ENCODE measurements around the gene CROCC2.
A peak's percentile ranks its signal among the peaks of the same experiment; 100 is the strongest.

The CROCC2 gene

DNA sequence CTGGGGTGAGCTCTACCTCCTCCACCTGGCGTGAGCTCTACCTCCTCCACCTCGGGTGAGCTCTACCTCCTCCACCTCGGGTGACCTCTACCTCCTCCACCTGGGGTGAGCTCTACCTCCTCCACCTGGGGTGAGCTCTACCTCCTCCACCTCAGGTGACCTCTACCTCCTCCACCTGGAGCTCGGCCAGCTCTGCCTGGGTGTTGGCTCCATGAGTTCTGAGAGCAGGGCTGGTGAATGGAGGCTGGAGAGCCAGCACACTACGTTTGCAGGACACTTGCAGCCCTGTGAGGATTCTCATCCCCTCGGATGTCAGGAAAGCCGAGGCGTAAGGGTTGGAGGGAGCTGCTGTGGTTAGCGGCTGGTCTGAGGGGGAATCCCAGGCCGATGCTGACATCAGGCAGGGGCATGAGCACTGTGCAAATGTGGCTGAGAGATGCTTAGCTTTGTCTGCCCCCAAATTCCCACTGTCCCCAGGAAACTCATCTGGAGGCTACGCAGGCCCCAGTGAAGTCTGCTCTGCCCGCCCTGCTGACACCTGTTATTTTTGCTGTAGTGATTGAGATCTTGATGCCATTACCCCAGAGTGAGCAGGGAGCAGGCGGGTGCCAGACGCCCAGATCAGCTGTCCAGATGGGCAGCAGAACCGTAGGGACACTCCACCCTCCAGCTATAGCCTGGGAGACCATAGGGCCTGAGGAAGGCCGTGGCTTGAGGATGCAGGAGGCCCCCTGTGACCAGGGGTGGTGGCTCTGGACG, 3.3 kb downstream of the CROCC2 start:
- H3K27ac ChIP-seq (ENCODE audit: insufficient read depth, low read length, poor library complexity, severe bottlenecking): no peak overlapping the region
- H3K9me3 ChIP-seq (ENCODE audit: control insufficient read depth, low read length): no peaks in the 10 kb centered on the region
- peaks cover 5% of the 10 kb centered on the region for H3K27me3 ChIP-seq (replicated peaks; ENCODE audit: control insufficient read depth, insufficient read depth, low read length, poor library complexity, severe bottlenecking)
- DNase-seq: no peak
- no peak overlapping the region for H3K4me3 ChIP-seq (ENCODE audit: insufficient read depth, low read depth, low read length, poor library complexity, severe bottlenecking)
- H3K4me1 ChIP-seq (ENCODE audit: control insufficient read depth, insufficient read depth, low read length, poor library complexity, severe bottlenecking): peaks cover 2% of the 10 kb centered on the region
- no peaks in the 10 kb centered on the region for H3K36me3 ChIP-seq (ENCODE audit: control insufficient read depth, insufficient read depth, low read length)

DNA sequence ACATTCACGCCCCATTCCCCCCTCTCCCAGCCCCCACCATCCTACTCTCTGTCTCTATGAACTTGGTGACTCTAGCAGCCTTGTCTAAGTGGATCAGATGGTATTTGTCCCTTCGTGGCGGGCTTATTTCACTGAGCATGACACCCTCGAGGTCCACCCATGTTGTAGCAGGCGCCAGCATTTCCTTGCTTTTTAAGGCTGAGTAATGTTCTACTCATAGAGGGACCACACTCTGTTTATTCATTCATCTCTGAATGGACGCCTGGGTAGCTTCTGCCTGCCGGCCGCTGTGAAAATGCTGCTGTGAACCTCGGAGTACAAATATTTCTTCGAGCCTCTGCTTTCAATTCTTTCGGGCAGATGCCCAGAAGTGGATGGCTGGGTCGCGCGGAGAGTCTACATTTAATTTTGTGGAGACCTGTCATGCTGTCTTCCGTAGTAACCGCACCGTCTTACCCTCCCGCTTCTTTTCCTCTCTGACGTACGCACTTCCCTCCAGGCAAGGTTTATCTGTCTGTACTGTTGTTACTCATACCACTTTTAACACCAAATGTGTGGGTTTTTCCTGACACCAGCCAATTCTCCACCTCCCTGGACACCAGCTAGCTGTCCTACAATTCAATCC, 5.6 kb downstream of the CROCC2 start:
- H3K4me3 ChIP-seq (ENCODE audit: insufficient read depth, low read depth, low read length, poor library complexity, severe bottlenecking): no peak overlapping the region
- H3K9me3 ChIP-seq (ENCODE audit: control insufficient read depth, low read length): no peaks in the 10 kb centered on the region
- H3K36me3 ChIP-seq (ENCODE audit: control insufficient read depth, insufficient read depth, low read length): no peaks in the 10 kb centered on the region
- H3K4me1 ChIP-seq (ENCODE audit: control insufficient read depth, insufficient read depth, low read length, poor library complexity, severe bottlenecking): peaks cover 8% of the 10 kb centered on the region
- peaks cover 20% of the 10 kb centered on the region for H3K27me3 ChIP-seq (replicated peaks; ENCODE audit: control insufficient read depth, insufficient read depth, low read length, poor library complexity, severe bottlenecking)
- no peak overlapping the region for H3K27ac ChIP-seq (ENCODE audit: insufficient read depth, low read length, poor library complexity, severe bottlenecking)
- no peak for DNase-seq

DNA sequence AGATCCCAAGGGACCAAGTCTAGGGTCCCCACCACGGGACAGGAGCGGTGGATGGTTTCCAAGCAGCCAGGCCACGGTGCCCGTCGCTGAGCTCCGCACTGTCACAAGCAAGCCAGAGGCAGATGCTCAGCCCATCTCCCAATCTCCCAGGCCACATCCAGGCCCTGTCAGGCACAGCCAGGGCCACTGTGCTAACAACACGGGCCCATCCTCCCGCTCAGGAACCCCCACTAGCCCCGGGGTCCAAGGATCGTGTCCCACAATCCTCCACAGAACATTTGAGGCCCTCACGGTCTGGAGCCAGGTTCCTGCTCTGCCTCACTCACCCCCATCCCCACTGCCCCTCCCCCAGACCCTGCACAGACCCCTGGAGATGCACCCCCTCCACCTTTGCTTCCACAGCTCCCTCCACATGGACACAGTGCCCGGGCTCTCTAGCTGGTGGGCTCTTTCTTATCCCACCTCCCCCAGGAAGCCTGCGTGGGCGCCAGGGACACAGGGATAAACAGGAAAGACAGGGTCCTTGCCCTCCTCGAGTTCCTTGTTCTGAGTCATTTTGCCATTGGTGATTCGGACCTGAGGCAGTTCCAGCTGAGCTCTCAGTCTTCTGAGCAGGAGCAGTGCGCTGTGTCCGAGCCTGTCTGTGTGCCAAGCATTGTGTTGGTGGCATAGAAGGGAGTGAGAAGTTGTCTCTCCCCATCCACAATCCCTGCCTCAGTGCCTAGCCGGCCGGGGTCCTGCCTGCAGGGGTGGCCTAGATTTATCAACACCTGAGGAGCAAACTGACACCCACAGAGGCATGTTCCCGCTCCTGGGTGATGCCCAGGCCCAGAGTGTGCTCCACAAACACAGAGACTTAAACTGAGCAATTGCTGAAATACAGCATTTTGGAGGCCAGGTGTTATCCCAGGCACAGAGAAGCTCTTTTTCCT, 7.0 kb downstream of the CROCC2 start:
- Histone ChIP-seq H3K27me3 (replicated peaks; ENCODE audit: control insufficient read depth, insufficient read depth, low read length, poor library complexity, severe bottlenecking) (peaks cover 20% of the 10 kb centered on the region), H3K4me3 (ENCODE audit: insufficient read depth, low read depth, low read length, poor library complexity, severe bottlenecking) (no peak overlapping the region), H3K4me1 (ENCODE audit: control insufficient read depth, insufficient read depth, low read length, poor library complexity, severe bottlenecking) (peaks cover 8% of the 10 kb centered on the region), H3K9me3 (ENCODE audit: control insufficient read depth, low read length) (no peaks in the 10 kb centered on the region), H3K27ac (ENCODE audit: insufficient read depth, low read length, poor library complexity, severe bottlenecking) (no peak overlapping the region), H3K36me3 (ENCODE audit: control insufficient read depth, insufficient read depth, low read length) (no peaks in the 10 kb centered on the region)
- no peak for DNase-seq

DNA sequence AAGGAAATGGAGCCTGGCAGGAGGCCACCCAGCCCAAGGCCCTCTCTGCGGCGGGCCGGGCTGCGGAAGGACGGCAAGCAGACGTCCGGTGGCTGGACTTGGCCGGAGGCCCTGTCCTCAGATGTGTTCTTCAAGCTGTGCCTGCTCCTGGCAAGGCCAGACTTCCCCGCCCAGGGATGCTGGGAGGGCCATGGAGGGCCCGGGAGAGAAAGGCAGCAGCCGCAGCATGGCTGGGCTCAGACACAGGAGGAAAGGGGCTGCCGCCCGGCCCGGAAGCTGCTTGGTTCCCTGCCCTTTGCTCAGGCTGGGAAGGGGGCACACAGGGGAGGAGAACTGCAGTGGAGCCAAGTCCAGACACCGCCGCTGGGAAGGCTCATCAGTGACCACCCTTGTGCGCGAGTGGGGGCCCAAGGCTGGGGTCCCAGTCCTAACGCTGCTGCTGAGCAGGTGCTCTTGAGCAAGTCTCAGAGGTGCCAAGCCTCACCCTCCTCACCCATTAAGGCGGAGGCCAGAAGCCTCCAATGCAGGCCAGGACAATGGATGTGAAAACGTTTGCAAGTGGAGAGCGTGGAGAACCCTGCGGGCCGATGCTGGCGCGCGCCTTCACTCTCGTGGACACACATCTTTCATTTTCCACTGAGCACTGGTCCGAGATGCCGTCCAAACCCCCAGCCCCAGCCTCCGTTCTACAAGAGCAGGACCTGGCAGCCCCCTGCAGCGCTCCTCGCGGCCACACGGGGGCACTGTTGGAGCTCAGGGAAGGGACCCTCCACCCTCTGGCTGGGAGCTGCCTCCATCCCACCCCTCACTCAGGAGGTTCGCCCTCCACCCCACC, 7.9 kb downstream of the CROCC2 start:
- DNase-seq: peak; percentile 17 to 30 (median 27)
- Histone ChIP-seq H3K36me3 (ENCODE audit: control insufficient read depth, insufficient read depth, low read length) (no peaks in the 10 kb centered on the region), H3K4me1 (ENCODE audit: control insufficient read depth, insufficient read depth, low read length, poor library complexity, severe bottlenecking) (peaks cover 8% of the 10 kb centered on the region), H3K27ac (ENCODE audit: insufficient read depth, low read length, poor library complexity, severe bottlenecking) (no peak overlapping the region), H3K4me3 (ENCODE audit: insufficient read depth, low read depth, low read length, poor library complexity, severe bottlenecking) (no peak overlapping the region), H3K27me3 (replicated peaks; ENCODE audit: control insufficient read depth, insufficient read depth, low read length, poor library complexity, severe bottlenecking) (peaks cover 20% of the 10 kb centered on the region), H3K9me3 (ENCODE audit: control insufficient read depth, low read length) (no peaks in the 10 kb centered on the region)

DNA sequence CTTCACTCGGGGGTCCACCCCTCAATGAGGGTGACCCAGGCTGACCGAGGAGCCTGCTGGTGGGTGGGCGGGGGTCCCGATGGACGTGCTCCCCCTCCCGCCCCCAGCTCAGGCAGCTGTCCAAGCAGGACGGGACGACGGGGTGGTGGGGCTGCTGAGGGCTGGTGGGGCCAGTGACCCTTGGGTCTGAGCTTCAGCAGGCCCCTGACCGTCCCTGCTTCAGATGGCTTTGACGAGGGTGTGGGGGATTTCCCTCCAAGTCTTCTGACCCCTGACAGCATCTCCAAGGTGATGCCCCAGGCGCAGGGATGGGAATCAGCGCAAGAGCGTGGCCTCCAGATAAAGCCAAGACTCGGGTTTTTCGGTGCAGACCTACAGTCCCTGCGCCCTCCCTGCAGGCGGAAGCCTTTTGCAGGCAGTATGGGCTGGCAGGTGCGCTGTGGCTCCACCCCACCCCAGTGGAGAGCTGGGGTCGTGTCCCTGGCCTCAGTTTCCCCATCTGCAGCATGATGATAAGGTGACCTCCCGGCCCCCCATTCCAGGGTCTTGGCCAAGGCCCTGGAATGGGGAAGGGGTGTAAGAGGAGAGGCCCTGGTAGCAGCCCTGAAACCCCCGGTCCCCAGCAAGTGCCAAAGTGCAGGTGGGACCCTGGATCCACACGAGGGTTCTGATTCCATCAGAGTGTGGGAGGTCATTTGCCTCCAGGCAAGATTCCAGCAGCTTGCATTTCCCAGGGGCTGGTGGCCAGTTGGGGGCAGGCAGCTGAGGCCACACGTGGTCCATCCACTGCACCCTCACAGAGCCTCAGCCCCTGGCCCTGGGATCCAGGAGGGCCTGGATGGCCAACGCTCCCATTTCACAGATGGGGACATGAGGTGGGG, 8.7 kb downstream of the CROCC2 start:
- Histone ChIP-seq H3K36me3 (ENCODE audit: control insufficient read depth, insufficient read depth, low read length) (no peaks in the 10 kb centered on the region), H3K27ac (ENCODE audit: insufficient read depth, low read length, poor library complexity, severe bottlenecking) (no peak overlapping the region), H3K4me1 (ENCODE audit: control insufficient read depth, insufficient read depth, low read length, poor library complexity, severe bottlenecking) (peaks cover 8% of the 10 kb centered on the region), H3K9me3 (ENCODE audit: control insufficient read depth, low read length) (no peaks in the 10 kb centered on the region), H3K4me3 (ENCODE audit: insufficient read depth, low read depth, low read length, poor library complexity, severe bottlenecking) (no peak overlapping the region), H3K27me3 (replicated peaks; ENCODE audit: control insufficient read depth, insufficient read depth, low read length, poor library complexity, severe bottlenecking) (peaks cover 20% of the 10 kb centered on the region)
- no peak for DNase-seq

DNA sequence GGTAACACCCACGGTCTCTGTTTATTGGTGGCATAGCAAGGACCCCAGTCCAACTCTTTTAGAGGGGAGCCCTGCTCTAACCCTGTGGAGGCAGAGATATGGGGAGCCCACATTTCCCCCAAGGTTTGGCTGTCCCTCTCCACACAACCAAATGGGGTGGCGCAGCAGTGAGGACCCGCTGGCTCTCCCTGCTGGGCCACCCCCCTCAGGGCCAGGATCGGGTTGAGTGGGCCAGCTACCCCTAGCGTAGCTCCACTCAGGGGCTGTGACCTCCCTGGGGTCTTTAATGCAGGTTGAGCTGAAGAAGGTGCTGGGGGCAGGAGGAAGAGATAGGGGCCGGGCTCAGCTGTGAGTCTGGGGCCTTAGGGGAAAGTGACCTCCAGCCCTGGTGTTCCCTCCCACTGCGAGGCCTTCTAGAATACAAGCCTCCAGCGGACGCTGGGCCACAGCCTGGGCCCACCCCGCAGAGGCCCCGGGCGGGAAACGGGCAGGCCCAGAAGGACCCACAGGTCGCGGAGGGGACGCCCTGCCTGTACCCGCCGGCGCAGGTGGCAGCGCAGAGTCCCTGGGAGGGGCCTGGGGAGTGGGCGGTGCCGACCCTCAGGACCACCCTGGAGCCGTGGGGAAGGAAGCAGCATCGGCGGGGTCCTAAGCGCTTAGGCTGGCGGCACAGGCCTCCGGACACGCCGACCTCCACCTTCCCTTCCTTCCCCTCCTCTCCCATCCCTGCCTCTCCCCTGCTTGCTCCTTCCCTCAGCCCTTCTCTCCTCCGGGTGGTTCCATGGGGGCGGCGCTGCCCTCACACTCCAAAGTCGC, 9.6 kb downstream of the CROCC2 start:
- no peaks in the 10 kb centered on the region for H3K36me3 ChIP-seq (ENCODE audit: control insufficient read depth, insufficient read depth, low read length)
- H3K9me3 ChIP-seq (ENCODE audit: control insufficient read depth, low read length): no peaks in the 10 kb centered on the region
- DNase-seq: no peak
- H3K4me1 ChIP-seq (ENCODE audit: control insufficient read depth, insufficient read depth, low read length, poor library complexity, severe bottlenecking): peaks cover 8% of the 10 kb centered on the region
- no peak overlapping the region for H3K4me3 ChIP-seq (ENCODE audit: insufficient read depth, low read depth, low read length, poor library complexity, severe bottlenecking)
- no peak overlapping the region for H3K27ac ChIP-seq (ENCODE audit: insufficient read depth, low read length, poor library complexity, severe bottlenecking)
- peaks cover 20% of the 10 kb centered on the region for H3K27me3 ChIP-seq (replicated peaks; ENCODE audit: control insufficient read depth, insufficient read depth, low read length, poor library complexity, severe bottlenecking)

DNA sequence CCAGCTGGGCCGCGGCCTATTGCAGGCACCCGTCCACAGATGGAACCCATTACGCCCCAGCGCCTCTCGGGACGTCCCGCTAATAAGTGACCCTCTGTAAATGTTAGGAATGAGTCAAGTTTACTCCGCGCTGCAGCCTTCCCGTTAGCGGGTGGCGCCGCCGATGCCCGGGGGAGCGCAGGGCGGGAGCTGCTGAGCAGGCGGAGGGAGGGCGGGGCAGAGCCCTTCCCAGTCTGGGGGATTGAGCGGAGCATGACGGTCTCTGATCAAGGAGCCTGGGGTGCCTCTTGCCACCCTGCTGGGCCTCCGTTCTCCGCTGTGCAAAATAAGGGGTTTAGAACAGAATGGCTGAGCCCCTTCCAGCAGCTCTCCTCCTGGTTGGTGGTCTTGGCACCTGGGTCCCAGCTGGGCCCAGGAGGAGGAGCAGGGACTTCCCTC, 10.5 kb downstream of the CROCC2 start:
- Histone ChIP-seq H3K36me3 (ENCODE audit: control insufficient read depth, insufficient read depth, low read length) (no peaks in the 10 kb centered on the region), H3K27ac (ENCODE audit: insufficient read depth, low read length, poor library complexity, severe bottlenecking) (no peak overlapping the region), H3K4me3 (ENCODE audit: insufficient read depth, low read depth, low read length, poor library complexity, severe bottlenecking) (no peak overlapping the region), H3K4me1 (ENCODE audit: control insufficient read depth, insufficient read depth, low read length, poor library complexity, severe bottlenecking) (peaks cover 8% of the 10 kb centered on the region), H3K9me3 (ENCODE audit: control insufficient read depth, low read length) (no peaks in the 10 kb centered on the region), H3K27me3 (replicated peaks; ENCODE audit: control insufficient read depth, insufficient read depth, low read length, poor library complexity, severe bottlenecking) (peaks cover 20% of the 10 kb centered on the region)
- no peak for DNase-seq

DNA sequence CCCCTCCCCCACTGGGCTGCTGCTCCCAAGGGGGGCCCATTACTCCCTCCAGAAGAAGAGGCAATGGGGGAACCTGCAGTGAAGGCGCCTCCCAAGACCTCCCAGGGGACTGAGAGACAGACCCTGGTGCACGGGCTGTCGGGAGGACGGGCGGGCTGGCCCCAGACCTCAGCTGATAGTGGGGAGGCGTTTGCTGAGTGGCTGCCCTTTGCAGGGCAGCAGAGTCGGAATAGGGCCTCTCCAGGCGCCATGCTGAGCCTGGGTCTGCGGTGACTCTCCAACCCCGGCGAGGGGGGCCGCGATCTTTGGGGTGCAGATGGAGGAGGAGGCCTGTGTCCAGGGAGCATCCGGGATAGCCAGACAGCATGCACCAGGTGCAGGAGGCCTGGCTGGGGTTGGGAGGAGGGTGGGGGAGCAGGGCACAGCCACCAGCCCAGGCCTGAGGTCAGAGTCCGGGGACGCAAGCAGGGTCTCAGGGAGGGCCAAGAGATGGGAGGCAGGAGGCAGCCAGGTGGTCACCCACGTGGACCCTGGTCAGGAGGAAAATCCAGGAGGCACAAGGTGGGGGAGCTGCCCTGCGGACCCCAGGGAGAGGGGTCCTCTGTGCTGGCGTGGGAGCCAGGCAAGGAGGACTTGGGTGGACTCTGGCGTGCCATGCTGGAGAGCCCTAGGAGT, 11.0 kb downstream of the CROCC2 start:
- Histone ChIP-seq H3K4me1 (ENCODE audit: control insufficient read depth, insufficient read depth, low read length, poor library complexity, severe bottlenecking) (peaks cover 8% of the 10 kb centered on the region), H3K4me3 (ENCODE audit: insufficient read depth, low read depth, low read length, poor library complexity, severe bottlenecking) (no peak overlapping the region), H3K9me3 (ENCODE audit: control insufficient read depth, low read length) (no peaks in the 10 kb centered on the region), H3K36me3 (ENCODE audit: control insufficient read depth, insufficient read depth, low read length) (no peaks in the 10 kb centered on the region), H3K27me3 (replicated peaks; ENCODE audit: control insufficient read depth, insufficient read depth, low read length, poor library complexity, severe bottlenecking) (peaks cover 20% of the 10 kb centered on the region), H3K27ac (ENCODE audit: insufficient read depth, low read length, poor library complexity, severe bottlenecking) (no peak overlapping the region)
- DNase-seq: no peak

All from effector memory CD4-positive, alpha-beta T cell (primary cell).